Lower leg skin (tissue), 4 donors: ENCODE results near the gene KAZN. TPM values are rescaled to one million over a fixed set of nuclear protein-coding genes. Genes with fewer than 3 reads are reported as not detected.

Experiments used
- DNase-seq, 2 donors: peaks; one replicate each; pipeline ENCODE4 v3.0.0-alpha.2; 2019; ENCODE audit warnings: low spot score in 2 of 2
- H3K4me3 ChIP-seq: fragments of 200-600 bp; sonication (generic); 2 replicates; pipeline ENCODE4 v1.5.1; 2017; ENCODE audit warnings: mild to moderate bottlenecking, low read depth; ENCODE audit not compliant: poor library complexity, severe bottlenecking
- CTCF ChIP-seq, 3 donors: fragments of 450-650 bp; IDR thresholded peaks; one replicate each; pipeline ENCODE4 v1.5.1; 2016; ENCODE audit warnings: antibody characterized with exemption in 3 of 3, mild to moderate bottlenecking in 3 of 3, moderate library complexity in 2 of 3
- POLR2A ChIP-seq, 2 donors: fragments of 450-650 bp; IDR thresholded peaks; one replicate each; pipeline ENCODE4 v1.6.1; 2016 to 2017; ENCODE audit warnings: antibody characterized with exemption in 2 of 2, mild to moderate bottlenecking in 1 of 2, moderate library complexity in 1 of 2
- WGBS, 2 donors: methylation state at CpG; one replicate each; pipeline ENCODE4 v1.1.5; 2018; 5-methylcytosine and 5-hydroxymethylcytosine counted together
- intact Hi-C: fragments of 100-400 bp; cut with DNase I; formaldehyde crosslinking; loops from one replicate; pipeline ENCODE4 v1.15.0; 2023; ENCODE audit warnings: low total_unique reads
- total RNA-seq, 4 donors: library from RNA; depleted of rRNA; stranded (reverse); fragments of >200 nt; gene quantifications; one replicate each; pipeline ENCODE4 v1.1.0, GENCODE V29; 2016

The KAZN gene
- total RNA-seq, 4 donors from 2014 or later: 21.4 to 36.0 (median 28.4) TPM

GRCh38 chr1:15065736-15066135 lies 467.3 kb downstream of the KAZN start:
- 91 to 92% methylated on average over 29 to 30 of the region's 30 CpGs for WGBS, 2 donors
- no peak for DNase-seq
- TF ChIP-seq CTCF (IDR thresholded peaks at IDR 0.05) (no peak), POLR2A (IDR thresholded peaks at IDR 0.05) (no peak)
- no peak overlapping the region for H3K4me3 ChIP-seq
- intact Hi-C loops: no loop called here

- no peak for DNase-seq
- no peak for TF ChIP-seq POLR2A (IDR thresholded peaks at IDR 0.05)
- no peak for TF ChIP-seq CTCF (IDR thresholded peaks at IDR 0.05)
- intact Hi-C loops: no loop called here
- WGBS, 2 donors: 79 to 80% methylated on average over 15 of the region's 15 CpGs
- H3K4me3 ChIP-seq: no peak overlapping the region
Observed at GRCh38 chr1:15066191-15066590, 467.7 kb downstream of the KAZN start.

- no peak for DNase-seq
- H3K4me3 ChIP-seq: no peak overlapping the region
- WGBS, 2 donors: 84 to 96% methylated on average over 4 of the region's 4 CpGs
- intact Hi-C loops: no loop called here
- TF ChIP-seq CTCF (IDR thresholded peaks at IDR 0.05) (no peak), POLR2A (IDR thresholded peaks at IDR 0.05) (no peak)
Observed at GRCh38 chr1:15067148-15067547, 468.7 kb downstream of the KAZN start.

- WGBS, 2 donors: 90 to 92% methylated on average over 14 of the region's 14 CpGs
- no peak for DNase-seq
- intact Hi-C loops: no loop called here
- TF ChIP-seq CTCF (IDR thresholded peaks at IDR 0.05) (no peak), POLR2A (IDR thresholded peaks at IDR 0.05) (no peak)
- H3K4me3 ChIP-seq: no peak overlapping the region
Observed at GRCh38 chr1:15068152-15068551, 469.7 kb downstream of the KAZN start.

- 87 to 93% methylated on average over 4 of the region's 4 CpGs for WGBS, 2 donors
- no peak for DNase-seq
- no peak overlapping the region for H3K4me3 ChIP-seq
- intact Hi-C loops: no loop called here
- TF ChIP-seq POLR2A (IDR thresholded peaks at IDR 0.05): no peak
Observed at GRCh38 chr1:15068997-15069396, 470.5 kb downstream of the KAZN start.

GRCh38 chr1:15070145-15070748 lies 471.8 kb downstream of the KAZN start:
- intact Hi-C loops: no loop called here
- no peak overlapping the region for H3K4me3 ChIP-seq
- TF ChIP-seq POLR2A (IDR thresholded peaks at IDR 0.05) (no peak), CTCF (IDR thresholded peaks at IDR 0.05) (no peak)
- no peak for DNase-seq
- WGBS, 2 donors: 91 to 92% methylated on average over 12 to 14 of the region's 14 CpGs
